H1 (cell line): Measurements from ENCODE around the gene ADAM22. TPM values are rescaled to one million over a fixed set of nuclear protein-coding genes. Genes with fewer than 3 reads are reported as not detected.

Experiments
- CTCF ChIA-PET: fragments of 300-600 bp; sonication (Branson Sonifier 250); formaldehyde crosslinking; loops from one replicate; lab custom pipeline; 2021; ENCODE audit not compliant: partially characterized antibody; lab: Charles Lee
- POLR2A ChIA-PET: fragments of 300-600 bp; sonication (Branson Sonifier 250); formaldehyde crosslinking; loops from one replicate; lab custom pipeline; 2021; ENCODE audit warnings: inconsistent platforms; ENCODE audit not compliant: partially characterized antibody; lab: Charles Lee
- DNase-seq, 2 experiments: peaks; one replicate each; pipeline versions ENCODE4 v3.0.0 to v3.0.0-alpha.2; 2010 to 2022; ENCODE audit warnings: low spot score in 2 of 2, low read depth in 1 of 2, mixed read lengths in 1 of 2
- FAIRE-seq: peaks from 2 replicates; lab custom pipeline; 2011; peaks lifted over from hg19 to GRCh38; lab: Jason Lieb, UNC
- H2AFZ ChIP-seq: 2 replicates; pipeline ENCODE4 v1.8.1; 2012; ENCODE audit warnings: low read length, inconsistent platforms
- H2AK5ac ChIP-seq: 2 replicates; pipeline ENCODE4 v1.6.1; 2013; ENCODE audit warnings: low read depth, low read length
- H2BK120ac ChIP-seq: replicated peaks from 2 replicates; pipeline ENCODE3; 2013; ENCODE audit warnings: low read depth, low read length, inconsistent platforms
- H2BK12ac ChIP-seq: 2 replicates; pipeline ENCODE4 v1.6.1; 2013; ENCODE audit warnings: low read depth, low read length
- H2BK15ac ChIP-seq: 2 replicates; pipeline ENCODE4 v1.6.1; 2013; ENCODE audit warnings: low read length
- H2BK20ac ChIP-seq: 2 replicates; pipeline ENCODE4 v1.6.1; 2013; ENCODE audit warnings: low read length
- H2BK5ac ChIP-seq: 2 replicates; pipeline ENCODE4 v1.6.1; 2013; ENCODE audit warnings: low read depth, low read length
- H3K14ac ChIP-seq: 2 replicates; pipeline ENCODE4 v1.6.1; 2013; ENCODE audit warnings: inconsistent platforms; ENCODE audit not compliant: insufficient read length
- H3K18ac ChIP-seq: 2 replicates; pipeline ENCODE4 v1.6.1; 2013; ENCODE audit warnings: low read length; ENCODE audit errors: extremely low read depth
- H3K23ac ChIP-seq: 2 replicates; pipeline ENCODE4 v1.6.1; 2013; ENCODE audit warnings: inconsistent platforms; ENCODE audit not compliant: insufficient read length
- H3K23me2 ChIP-seq: 2 replicates; pipeline ENCODE4 v1.6.1; 2013; ENCODE audit warnings: low read depth, low read length
- H3K27ac ChIP-seq: 2 replicates; pipeline ENCODE4 v1.6.1; 2011; ENCODE audit warnings: low read depth, low read length, inconsistent platforms
- H3K27me3 ChIP-seq, 4 experiments: replicated peaks in 1 of 4; 1 replicate in 1 of 4; 2 replicates in 3 of 4; pipeline versions ENCODE4 v1.6.1 to v1.8.1; 2011 to 2013; ENCODE audit warnings: low read length in 3 of 4, mild to moderate bottlenecking in 3 of 4, inconsistent platforms in 2 of 4, mixed read lengths in 2 of 4, moderate library complexity in 1 of 4; ENCODE audit not compliant: control insufficient read depth in 3 of 4, insufficient read depth in 3 of 4; ENCODE audit errors: extremely low read depth in 1 of 4
- H3K36me3 ChIP-seq, 4 experiments: 2 replicates each; pipeline versions ENCODE4 v1.6.1 to v1.8.1; 2011 to 2013; ENCODE audit warnings: mild to moderate bottlenecking in 4 of 4, low read length in 3 of 4, moderate library complexity in 2 of 4, control low read depth in 1 of 4, inconsistent platforms in 1 of 4; ENCODE audit not compliant: insufficient read depth in 4 of 4, control insufficient read depth in 2 of 4
- H3K4ac ChIP-seq: replicated peaks from 2 replicates; pipeline ENCODE3; 2013; ENCODE audit warnings: low read length, low read depth, mixed read lengths, inconsistent platforms; ENCODE audit not compliant: insufficient read length
- H3K4me1 ChIP-seq, 4 experiments: replicated peaks in 1 of 4; 1 replicate in 1 of 4; 2 replicates in 3 of 4; pipeline versions ENCODE4 v1.6.1 to v1.8.1; 2011 to 2013; ENCODE audit warnings: low read length in 3 of 4, inconsistent platforms in 2 of 4, mixed read lengths in 1 of 4; ENCODE audit not compliant: insufficient read depth in 4 of 4, control insufficient read depth in 3 of 4
- H3K4me2 ChIP-seq, 2 experiments: 2 replicates each; pipeline versions ENCODE4 v1.6.1 to v1.8.1; 2011 to 2013; ENCODE audit warnings: low read depth in 2 of 2, low read length in 2 of 2, control low read depth in 1 of 2, inconsistent platforms in 1 of 2, mild to moderate bottlenecking in 1 of 2; ENCODE audit not compliant: insufficient read depth in 1 of 2
- H3K4me3 ChIP-seq, 4 experiments: fragments of 200-600, 300-600 bp in 1 of 4; sonication (generic), shearing (Covaris generic), sonication (Bioruptor Twin) in 1 of 4; 2 replicates each; pipeline versions ENCODE4 v1.5.1 to v1.8.1; 2011 to 2016; ENCODE audit warnings: low read length in 4 of 4, low read depth in 3 of 4, control low read depth in 2 of 4, inconsistent platforms in 2 of 4, mild to moderate bottlenecking in 2 of 4, mixed read lengths in 1 of 4, moderate library complexity in 1 of 4; ENCODE audit not compliant: insufficient read depth in 2 of 4; ENCODE audit errors: extremely low read depth in 1 of 4
- H3K56ac ChIP-seq: replicated peaks from 2 replicates; pipeline ENCODE3; 2013; ENCODE audit warnings: low read depth, mild to moderate bottlenecking, mixed read lengths, low read length, inconsistent platforms; ENCODE audit not compliant: insufficient read length
- H3K79me1 ChIP-seq: 2 replicates; pipeline ENCODE4 v1.6.1; 2013; ENCODE audit warnings: low read depth, low read length, control low read depth
- H3K79me2 ChIP-seq, 2 experiments: 2 replicates each; pipeline versions ENCODE4 v1.6.1 to v1.8.1; 2012 to 2013; ENCODE audit warnings: low read length in 2 of 2, mild to moderate bottlenecking in 2 of 2, inconsistent platforms in 1 of 2; ENCODE audit not compliant: insufficient read depth in 2 of 2, control insufficient read depth in 1 of 2
- H3K9ac ChIP-seq, 4 experiments: replicated peaks in 1 of 4; 1 replicate in 1 of 4; 2 replicates in 3 of 4; pipeline versions ENCODE4 v1.6.1 to v1.8.1; 2011 to 2013; ENCODE audit warnings: low read depth in 3 of 4, low read length in 3 of 4, control low read depth in 2 of 4, mild to moderate bottlenecking in 2 of 4, moderate library complexity in 2 of 4, inconsistent platforms in 1 of 4; ENCODE audit errors: extremely low read depth in 1 of 4
- H3K9me3 ChIP-seq, 2 experiments: 2 replicates each; pipeline versions ENCODE4 v1.6.1 to v1.8.1; 2012 to 2013; ENCODE audit warnings: mild to moderate bottlenecking in 2 of 2, moderate library complexity in 2 of 2, control low read depth in 1 of 2, inconsistent platforms in 1 of 2, low read depth in 1 of 2, low read length in 1 of 2, mixed read lengths in 1 of 2; ENCODE audit not compliant: insufficient read depth in 2 of 2
- H4K20me1 ChIP-seq, 2 experiments: replicated peaks in 1 of 2; 2 replicates each; pipeline versions ENCODE3 to v1.8.1; 2011 to 2013; ENCODE audit warnings: inconsistent platforms in 2 of 2, low read length in 2 of 2, mild to moderate bottlenecking in 1 of 2; ENCODE audit not compliant: insufficient read depth in 2 of 2, control insufficient read depth in 1 of 2
- H4K5ac ChIP-seq: 2 replicates; pipeline ENCODE4 v1.6.1; 2013; ENCODE audit warnings: low read length, low read depth, mixed read lengths, inconsistent platforms; ENCODE audit not compliant: insufficient read length
- H4K8ac ChIP-seq: 2 replicates; pipeline ENCODE4 v1.8.0; 2013; ENCODE audit warnings: mild to moderate bottlenecking, moderate library complexity, low read length, inconsistent platforms; ENCODE audit not compliant: insufficient read depth; ENCODE audit errors: extremely low read depth
- H4K91ac ChIP-seq: replicated peaks from 2 replicates; pipeline ENCODE3; 2013; ENCODE audit warnings: low read length, mixed read lengths, inconsistent platforms; ENCODE audit not compliant: insufficient read length
- CREB1 ChIP-seq: IDR thresholded peaks from 2 replicates; pipeline ENCODE4 v1.6.1; 2012; ENCODE audit warnings: inconsistent platforms
- JUND ChIP-seq: IDR thresholded peaks from 2 replicates; pipeline ENCODE4 v1.6.1; 2011; ENCODE audit warnings: mild to moderate bottlenecking, improper control_type of control experiment, low read length
- NRF1 ChIP-seq: IDR thresholded peaks from 2 replicates; pipeline ENCODE4 v1.6.1; 2011; ENCODE audit warnings: mild to moderate bottlenecking, low read depth, low read length, improper control_type of control experiment
- POU5F1 ChIP-seq: IDR thresholded peaks from 2 replicates; pipeline ENCODE4 v1.6.1; 2011; ENCODE audit warnings: low read depth, mild to moderate bottlenecking, low read length, moderate library complexity
- RNF2 ChIP-seq: fragments of 200-900, 300-1000 bp; sonication (generic); IDR thresholded peaks from 2 replicates; pipeline ENCODE4 v1.7.1; 2016; ENCODE audit warnings: borderline replicate concordance, low read depth, mild to moderate bottlenecking, antibody characterized with exemption, low read length; ENCODE audit not compliant: poor library complexity, severe bottlenecking; ENCODE audit errors: missing control alignments
- SIN3A ChIP-seq, 2 experiments: IDR thresholded peaks in 1 of 2; conservative IDR thresholded peaks in 1 of 2; 2 replicates each; pipeline ENCODE4 v1.6.1; 2011 to 2012; ENCODE audit warnings: low read length in 2 of 2, improper control_type of control experiment in 1 of 2, low read depth in 1 of 2, mild to moderate bottlenecking in 1 of 2
- SP2 ChIP-seq: IDR thresholded peaks from 2 replicates; pipeline ENCODE4 v1.6.1; 2012; ENCODE audit warnings: mild to moderate bottlenecking, low read length, inconsistent platforms
- SUZ12 ChIP-seq: fragments of 200-600 bp; sonication (generic); IDR thresholded peaks from 2 replicates; pipeline ENCODE4 v1.6.1; 2012; ENCODE audit warnings: mild to moderate bottlenecking, inconsistent platforms, low read length, moderate library complexity, mixed read lengths
- YY1 ChIP-seq: IDR thresholded peaks from 2 replicates; pipeline ENCODE4 v1.6.1; 2011; ENCODE audit warnings: low read depth, mild to moderate bottlenecking, low read length
- WGBS, 2 experiments: shearing (Covaris generic) in 1 of 2; methylation state at CpG; one replicate each; pipeline versions ENCODE4 v1.1.6 to v1.1.7; 2013 to 2015; ENCODE audit warnings: low lambda C conversion rate in 2 of 2, mixed read lengths in 2 of 2, inconsistent platforms in 1 of 2, low coverage in 1 of 2, missing lambda C conversion rate in 1 of 2; ENCODE audit not compliant: insufficient replicate concordance in 2 of 2, insufficient coverage in 1 of 2, insufficient read length in 1 of 2; ENCODE audit errors: extremely low coverage in 1 of 2, missing lambda C conversion rate in 1 of 2; 5-methylcytosine and 5-hydroxymethylcytosine counted together
- polyA plus RNA-seq, 7 experiments: library from polyadenylated mRNA; depleted of rRNA in 3 of 7; stranded (reverse) in 5 of 7; unstranded in 2 of 7; fragments of >200 nt in 5 of 7; fragments of 200-250 nt in 2 of 7; gene quantifications; 1 replicate in 5 of 7; 2 replicates in 1 of 7; 4 replicates in 1 of 7; pipeline versions ENCODE4 v1.2.1 to v1.2.3, GENCODE V29; 2011 to 2013; ENCODE audit warnings: missing spikeins in 2 of 7, mixed read lengths in 2 of 7
- total RNA-seq: library from RNA; stranded (reverse); fragmentation: NEBNext Ultra II Directional; extraction: Animal tissue kit (Norgen Biotek cat#: 25700); gene quantifications from 2 replicates; pipeline ENCODE4 v1.2.1, GENCODE V29; 2021
- TF ChIP-seq, protein P1 (sequence below): IDR thresholded peaks from 2 replicates; pipeline ENCODE4 v1.6.1; 2012; ENCODE audit warnings: low read length, inconsistent platforms
- TF ChIP-seq, protein P2 (sequence below): IDR thresholded peaks from 2 replicates; pipeline ENCODE4 v1.6.1; 2011; ENCODE audit warnings: low read length, improper control_type of control experiment

ADAM22 gene
- total and polyA plus RNA-seq, 2 of the 8 experiments (the other 6 are each of a cell fraction or from before 2014, with no cell fraction given), result 4.6 to 21.4 TPM

DNA sequence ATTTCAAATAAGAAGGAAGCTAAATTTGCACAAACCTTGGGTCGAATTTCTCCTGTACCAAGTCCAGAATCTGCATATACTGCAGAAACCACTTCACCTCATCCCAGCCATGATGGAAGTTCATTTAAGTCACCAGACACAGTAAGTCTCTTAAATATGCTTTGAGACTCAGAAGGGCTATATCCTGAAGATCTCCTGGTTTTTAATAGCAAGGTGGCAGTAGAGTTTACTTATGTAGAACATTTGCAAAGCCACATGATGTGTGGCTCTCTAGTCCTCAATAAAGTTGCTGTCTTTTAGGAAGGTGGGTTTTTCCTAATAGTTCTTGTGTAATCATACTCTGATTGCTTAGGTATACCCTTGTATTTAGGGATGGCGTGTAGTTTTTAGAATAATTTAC is 49.0 kb upstream of the ADAM22 start:
- Histone ChIP-seq H3K27ac (no peak overlapping the region), H3K4ac (no peak overlapping the region), H2BK5ac (no peak overlapping the region), H3K27me3 (no peaks in the 10 kb centered on the region), H4K20me1 (peaks cover 2% of the 10 kb centered on the region in 2 experiments), H3K23ac (no peak overlapping the region), H3K23me2 (no peaks in the 10 kb centered on the region), H2BK20ac (no peak overlapping the region), H3K79me1 (0 out of 2 replicates have a peak, but pooled peaks cover 2% of the 10 kb centered on the region), H3K79me2 (peaks cover 0 to 49% of the 10 kb centered on the region in 2 experiments; a peak in 2 of 4 replicates), H2BK15ac (no peak overlapping the region), H3K56ac (no peak overlapping the region), H2BK12ac (no peak overlapping the region), H2AK5ac (no peak overlapping the region), H3K18ac (no peak overlapping the region), H3K4me1 (no peaks in the 10 kb centered on the region), H3K4me3 (no peak overlapping the region), H4K91ac (no peak overlapping the region), H3K9me3 (no peaks in the 10 kb centered on the region), H2AFZ (no peak overlapping the region), H3K9ac (no peak overlapping the region), H3K14ac (no peak overlapping the region), H3K36me3 (peaks cover 9 to 65% (median 31%) of the 10 kb centered on the region in 4 experiments; a peak in 6 of 8 replicates), H3K4me2 (no peak overlapping the region), H4K8ac (no peak overlapping the region), H4K5ac (no peak overlapping the region), H2BK120ac (no peak overlapping the region)
- DNase-seq (no peak), FAIRE-seq (no peak)
- WGBS, 2 experiments, result 84% methylated on average over 2 of the region's 2 CpGs; no CpG with 5 or more reads in 1 of the 2 experiments
- POLR2A ChIA-PET, result no interaction called here
- CTCF ChIA-PET, result interaction anchor here (1.1 to 1.5 kb wide), 2 partner anchors 15 to 379 kb away, joined by 3 to 4 read pairs; no protein-coding TSS in a partner anchor
- TF ChIP-seq, protein P1, sequence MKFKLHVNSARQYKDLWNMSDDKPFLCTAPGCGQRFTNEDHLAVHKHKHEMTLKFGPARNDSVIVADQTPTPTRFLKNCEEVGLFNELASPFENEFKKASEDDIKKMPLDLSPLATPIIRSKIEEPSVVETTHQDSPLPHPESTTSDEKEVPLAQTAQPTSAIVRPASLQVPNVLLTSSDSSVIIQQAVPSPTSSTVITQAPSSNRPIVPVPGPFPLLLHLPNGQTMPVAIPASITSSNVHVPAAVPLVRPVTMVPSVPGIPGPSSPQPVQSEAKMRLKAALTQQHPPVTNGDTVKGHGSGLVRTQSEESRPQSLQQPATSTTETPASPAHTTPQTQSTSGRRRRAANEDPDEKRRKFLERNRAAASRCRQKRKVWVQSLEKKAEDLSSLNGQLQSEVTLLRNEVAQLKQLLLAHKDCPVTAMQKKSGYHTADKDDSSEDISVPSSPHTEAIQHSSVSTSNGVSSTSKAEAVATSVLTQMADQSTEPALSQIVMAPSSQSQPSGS, result no peak
- TF ChIP-seq NRF1 (no peak), SP2 (no peak), SIN3A (conservative IDR thresholded peaks at IDR 0.05 in 1 of 2, IDR thresholded peaks at IDR 0.05 in 1 of 2; ENCODE audit: low read depth in 1 of 2, low read length in 2 of 2) (no peak), YY1 (no peak), SUZ12 (no peak), POU5F1 (no peak), JUND (no peak), RNF2 (no peak), CREB1 (no peak)
- TF ChIP-seq, protein P2, sequence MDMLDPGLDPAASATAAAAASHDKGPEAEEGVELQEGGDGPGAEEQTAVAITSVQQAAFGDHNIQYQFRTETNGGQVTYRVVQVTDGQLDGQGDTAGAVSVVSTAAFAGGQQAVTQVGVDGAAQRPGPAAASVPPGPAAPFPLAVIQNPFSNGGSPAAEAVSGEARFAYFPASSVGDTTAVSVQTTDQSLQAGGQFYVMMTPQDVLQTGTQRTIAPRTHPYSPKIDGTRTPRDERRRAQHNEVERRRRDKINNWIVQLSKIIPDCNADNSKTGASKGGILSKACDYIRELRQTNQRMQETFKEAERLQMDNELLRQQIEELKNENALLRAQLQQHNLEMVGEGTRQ, result no peak
